SK-N-MC (cell line): ENCODE data around the gene WDR62.

Source experiments
- EZH2 ChIP-seq: fragments of 200-600 bp; sonication (generic); IDR thresholded peaks from one replicate; pipeline ENCODE4 v1.6.1; 2017; ENCODE audit warnings: antibody characterized with exemption
- FOXP2 ChIP-seq: optimal IDR thresholded peaks from 2 replicates; pipeline ENCODE3; 2011; ENCODE audit warnings: mild to moderate bottlenecking, moderate library complexity; ENCODE audit not compliant: insufficient read depth; ENCODE audit errors: extremely low read length, control extremely low read depth
- POLR2AphosphoS5 ChIP-seq: IDR thresholded peaks from 2 replicates; pipeline ENCODE4 v1.6.1; 2012; ENCODE audit warnings: mild to moderate bottlenecking, low read depth, low read length, borderline replicate concordance

- TF ChIP-seq EZH2, result no peak
- no peak for TF ChIP-seq POLR2AphosphoS5
- TF ChIP-seq FOXP2, result no peak
Measured at GRCh38 chr19:36028313-36029041, 26.2 kb upstream of the WDR62 start.
